Measurements from ENCODE around the gene KCNJ10.

The KCNJ10 gene

DNA sequence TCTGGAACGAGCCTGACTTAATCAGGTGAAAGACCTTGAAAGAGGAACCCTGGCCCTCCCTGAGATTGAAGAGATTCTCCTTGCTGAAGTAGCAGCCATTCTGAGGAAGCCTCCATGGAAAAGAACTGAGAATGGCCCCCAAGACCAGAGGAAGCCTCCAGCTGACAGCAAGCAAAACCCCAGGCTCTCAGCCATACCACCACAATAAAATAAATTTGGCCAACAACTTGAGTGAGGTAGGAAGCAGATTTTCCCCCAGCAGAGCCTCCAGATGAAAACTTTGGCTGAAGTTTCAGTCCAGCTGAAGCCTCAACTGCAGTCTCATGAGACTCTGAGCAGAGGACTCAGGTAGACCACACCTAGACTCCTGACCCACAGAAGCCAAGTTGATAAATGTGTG lies 82.0 kb downstream of the KCNJ10 start:
- no peak overlapping the region for H3K9ac ChIP-seq (ENCODE audit: low read length)
- H3K36me3 ChIP-seq (ENCODE audit: control insufficient read depth, insufficient read depth, low read length): peaks cover 4% of the 10 kb centered on the region
- H3K9me3 ChIP-seq (ENCODE audit: control insufficient read depth, low read length): no peaks in the 10 kb centered on the region
- H3K4me3 ChIP-seq (ENCODE audit: low read length): no peak overlapping the region
- H3K4me1 ChIP-seq (ENCODE audit: control insufficient read depth, insufficient read depth, low read length): peaks cover 9% of the 10 kb centered on the region
- no peaks in the 10 kb centered on the region for H3K27me3 ChIP-seq (ENCODE audit: control insufficient read depth, insufficient read depth, low read length)

DNA sequence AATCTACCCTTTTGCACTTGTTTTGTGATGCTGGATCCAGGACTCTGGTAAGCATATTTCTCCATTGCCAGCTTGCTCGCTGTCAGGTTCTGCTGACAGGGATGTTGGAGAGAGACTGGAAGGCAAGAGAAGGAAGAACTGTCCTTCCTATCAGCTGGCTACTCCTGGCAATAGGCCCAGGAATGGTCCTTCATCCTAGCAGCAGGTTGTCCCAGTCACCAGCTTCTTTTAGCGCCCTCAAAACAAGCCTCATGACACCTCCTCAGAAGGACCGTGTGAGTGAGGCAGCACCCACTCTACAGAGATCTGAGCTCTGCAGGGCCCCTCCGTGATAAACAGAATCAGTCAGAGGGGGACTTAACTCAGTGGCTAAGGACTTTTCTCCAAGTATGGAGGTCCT lies 82.8 kb downstream of the KCNJ10 start:
- Histone ChIP-seq H3K27me3 (ENCODE audit: control insufficient read depth, insufficient read depth, low read length) (no peaks in the 10 kb centered on the region), H3K4me3 (ENCODE audit: low read length) (no peak overlapping the region), H3K4me1 (ENCODE audit: control insufficient read depth, insufficient read depth, low read length) (peaks cover 11% of the 10 kb centered on the region), H3K9ac (ENCODE audit: low read length) (no peak overlapping the region), H3K9me3 (ENCODE audit: control insufficient read depth, low read length) (no peaks in the 10 kb centered on the region), H3K36me3 (ENCODE audit: control insufficient read depth, insufficient read depth, low read length) (peaks cover 4% of the 10 kb centered on the region)

DNA sequence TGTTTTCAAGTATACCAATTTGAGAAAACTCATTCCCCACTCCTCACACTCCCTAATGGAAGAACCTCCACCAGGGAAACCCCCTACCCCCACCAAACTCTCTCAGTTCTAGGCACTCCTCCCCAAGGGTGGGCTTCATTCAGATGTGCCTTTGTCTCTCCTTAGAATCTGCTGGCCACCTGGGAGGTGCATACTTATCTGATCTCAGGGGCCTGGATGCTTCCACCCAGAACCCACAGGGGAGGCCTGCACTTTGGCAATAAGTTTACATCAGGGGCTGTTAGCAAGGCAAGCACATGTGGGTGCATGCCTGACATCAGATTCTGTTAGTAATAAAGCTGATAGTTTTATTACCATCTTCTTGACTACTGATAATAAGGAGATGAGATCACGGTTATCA lies 83.4 kb downstream of the KCNJ10 start:
- no peak overlapping the region for H3K4me3 ChIP-seq (ENCODE audit: low read length)
- H3K9ac ChIP-seq (ENCODE audit: low read length): no peak overlapping the region
- H3K4me1 ChIP-seq (ENCODE audit: control insufficient read depth, insufficient read depth, low read length): peaks cover 17% of the 10 kb centered on the region
- peaks cover 7% of the 10 kb centered on the region for H3K36me3 ChIP-seq (ENCODE audit: control insufficient read depth, insufficient read depth, low read length)
- H3K9me3 ChIP-seq (ENCODE audit: control insufficient read depth, low read length): no peaks in the 10 kb centered on the region
- no peaks in the 10 kb centered on the region for H3K27me3 ChIP-seq (ENCODE audit: control insufficient read depth, insufficient read depth, low read length)

DNA sequence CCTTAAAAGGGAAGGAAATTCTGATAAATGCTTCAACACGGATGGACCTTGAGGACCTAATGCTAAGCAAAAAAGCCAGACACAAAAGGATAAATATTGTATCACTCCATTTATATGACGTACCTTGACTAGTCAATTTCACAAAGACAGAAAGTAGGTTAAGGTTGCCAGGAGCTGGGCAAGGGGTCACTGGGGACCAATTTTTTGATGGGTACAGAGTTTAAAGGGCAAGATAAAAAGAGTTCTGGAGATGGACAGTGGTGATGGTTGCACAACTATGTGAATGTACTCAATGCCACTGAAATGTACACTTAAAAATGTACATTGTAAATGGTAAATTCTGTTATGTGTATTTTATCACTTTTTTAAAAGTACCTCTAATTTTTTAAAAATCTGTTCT lies 83.9 kb downstream of the KCNJ10 start:
- H3K9ac ChIP-seq (ENCODE audit: low read length): no peak overlapping the region
- no peaks in the 10 kb centered on the region for H3K27me3 ChIP-seq (ENCODE audit: control insufficient read depth, insufficient read depth, low read length)
- H3K4me3 ChIP-seq (ENCODE audit: low read length): no peak overlapping the region
- H3K4me1 ChIP-seq (ENCODE audit: control insufficient read depth, insufficient read depth, low read length): peaks cover 17% of the 10 kb centered on the region
- no peaks in the 10 kb centered on the region for H3K9me3 ChIP-seq (ENCODE audit: control insufficient read depth, low read length)
- H3K36me3 ChIP-seq (ENCODE audit: control insufficient read depth, insufficient read depth, low read length): peaks cover 11% of the 10 kb centered on the region

DNA sequence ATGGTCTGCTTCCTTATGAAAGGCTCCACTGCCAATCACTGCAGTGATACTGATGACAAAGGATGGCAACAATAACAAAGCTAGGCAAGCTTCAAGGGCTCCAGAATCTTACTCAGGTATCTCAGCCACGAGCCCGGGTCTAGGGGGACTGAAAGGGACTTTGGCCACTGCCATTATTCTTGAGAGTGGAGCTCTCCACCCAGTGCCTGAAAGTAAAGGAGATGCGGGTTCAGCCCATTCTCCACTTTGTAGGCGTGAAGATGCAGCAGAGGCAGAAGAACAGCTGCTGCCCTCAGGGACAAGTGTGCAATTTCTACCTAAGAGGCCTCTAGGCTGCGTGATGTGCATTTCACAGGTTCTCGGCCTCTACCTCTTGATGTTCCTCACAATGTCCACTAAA lies 84.5 kb downstream of the KCNJ10 start:
- H3K36me3 ChIP-seq (ENCODE audit: control insufficient read depth, insufficient read depth, low read length): peaks cover 14% of the 10 kb centered on the region
- H3K27me3 ChIP-seq (ENCODE audit: control insufficient read depth, insufficient read depth, low read length): no peaks in the 10 kb centered on the region

DNA sequence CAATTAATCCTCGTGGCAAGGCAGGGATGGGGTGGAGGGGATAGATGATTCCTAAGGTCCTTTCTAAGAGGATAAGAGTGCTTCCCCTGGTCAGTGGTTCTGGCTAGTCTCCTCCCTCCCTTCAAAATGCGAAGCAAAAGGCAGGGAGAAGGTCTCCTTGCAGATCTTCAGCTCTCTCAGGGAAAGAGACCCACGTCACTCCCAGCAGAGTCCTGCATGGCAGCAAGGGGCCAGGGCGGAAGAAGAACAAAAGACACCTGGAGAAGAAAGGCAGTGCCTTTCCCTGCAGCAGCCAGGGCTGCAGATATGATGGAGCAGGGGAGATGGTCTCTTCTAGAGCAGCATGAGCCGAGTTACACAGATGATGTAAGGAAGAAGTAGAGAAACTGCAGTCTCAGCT lies 86.3 kb downstream of the KCNJ10 start:
- Histone ChIP-seq H3K27me3 (ENCODE audit: control insufficient read depth, insufficient read depth, low read length) (no peaks in the 10 kb centered on the region), H3K4me3 (ENCODE audit: low read length) (no peak overlapping the region), H3K36me3 (ENCODE audit: control insufficient read depth, insufficient read depth, low read length) (peaks cover 14% of the 10 kb centered on the region), H3K4me1 (ENCODE audit: control insufficient read depth, insufficient read depth, low read length) (peaks cover 17% of the 10 kb centered on the region), H3K9ac (ENCODE audit: low read length) (no peak overlapping the region), H3K9me3 (ENCODE audit: control insufficient read depth, low read length) (no peaks in the 10 kb centered on the region)

More for the DNA sequence above, 84.5 kb downstream of the KCNJ10 start:
- no peak overlapping the region for H3K9ac ChIP-seq (ENCODE audit: low read length)
- H3K4me3 ChIP-seq (ENCODE audit: low read length): no peak overlapping the region
- peaks cover 17% of the 10 kb centered on the region for H3K4me1 ChIP-seq (ENCODE audit: control insufficient read depth, insufficient read depth, low read length)
- H3K9me3 ChIP-seq (ENCODE audit: control insufficient read depth, low read length): no peaks in the 10 kb centered on the region

DNA sequence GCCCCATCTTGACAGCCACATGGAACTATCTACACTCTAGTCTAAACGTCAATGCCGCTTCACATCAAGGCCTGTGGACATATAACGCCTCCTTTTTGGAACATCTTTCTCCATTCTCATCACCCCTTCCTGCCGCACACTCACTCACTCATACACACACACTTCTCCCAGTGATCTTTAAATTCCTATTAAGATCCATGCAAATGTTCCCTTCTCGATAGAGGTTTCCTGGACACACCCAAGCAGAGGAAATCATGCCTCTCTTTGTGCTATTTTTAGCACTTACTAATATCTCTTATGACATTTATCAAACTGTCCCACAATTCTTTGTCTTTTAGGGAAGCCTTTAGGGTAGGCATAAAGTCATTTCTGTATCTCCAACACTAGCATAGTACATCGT lies 87.7 kb downstream of the KCNJ10 start:
- no peak overlapping the region for H3K9ac ChIP-seq (ENCODE audit: low read length)
- no peaks in the 10 kb centered on the region for H3K9me3 ChIP-seq (ENCODE audit: control insufficient read depth, low read length)
- H3K27me3 ChIP-seq (ENCODE audit: control insufficient read depth, insufficient read depth, low read length): no peaks in the 10 kb centered on the region
- H3K4me3 ChIP-seq (ENCODE audit: low read length): no peak overlapping the region
- peaks cover 20% of the 10 kb centered on the region for H3K36me3 ChIP-seq (ENCODE audit: control insufficient read depth, insufficient read depth, low read length)
- peaks cover 18% of the 10 kb centered on the region for H3K4me1 ChIP-seq (ENCODE audit: control insufficient read depth, insufficient read depth, low read length)

DNA sequence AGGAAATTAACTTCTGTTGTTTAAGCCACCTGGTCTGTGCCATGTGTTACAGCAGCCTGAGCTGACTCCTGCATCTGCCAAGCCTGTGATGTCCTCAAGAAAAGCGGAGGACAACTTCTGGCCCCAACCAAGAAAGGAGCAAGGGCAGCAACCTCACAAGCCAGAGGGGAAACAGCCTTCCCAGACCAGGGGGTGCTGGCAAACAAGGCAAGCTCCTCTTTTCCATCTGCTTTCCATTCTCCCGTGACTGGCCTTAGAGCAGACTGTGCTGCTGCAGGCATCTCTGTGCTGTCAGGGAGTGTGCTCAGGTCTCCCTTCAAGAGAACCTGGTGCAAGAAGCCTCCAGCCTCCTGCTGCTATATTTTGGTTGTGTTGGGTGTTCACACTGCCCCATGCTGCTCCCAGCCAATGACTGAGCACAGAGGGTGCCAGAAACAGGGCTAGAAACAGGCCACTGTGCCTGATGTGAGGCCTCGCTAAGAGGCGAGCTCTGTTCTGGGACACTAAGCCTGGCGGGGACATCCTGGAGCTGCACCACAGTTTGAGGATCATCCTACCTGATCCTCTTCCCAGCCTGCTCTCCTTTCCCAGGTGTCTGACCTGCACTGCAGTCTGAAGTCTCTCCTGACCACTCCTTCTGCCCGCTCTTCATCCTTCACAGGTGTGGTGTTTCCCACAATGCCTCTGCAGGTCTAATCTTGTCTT lies 88.5 kb downstream of the KCNJ10 start:
- H3K9ac ChIP-seq (ENCODE audit: low read length): no peak overlapping the region
- no peak overlapping the region for H3K4me3 ChIP-seq (ENCODE audit: low read length)
- H3K36me3 ChIP-seq (ENCODE audit: control insufficient read depth, insufficient read depth, low read length): peaks cover 21% of the 10 kb centered on the region
- H3K9me3 ChIP-seq (ENCODE audit: control insufficient read depth, low read length): no peaks in the 10 kb centered on the region
- no peaks in the 10 kb centered on the region for H3K27me3 ChIP-seq (ENCODE audit: control insufficient read depth, insufficient read depth, low read length)
- H3K4me1 ChIP-seq (ENCODE audit: control insufficient read depth, insufficient read depth, low read length): peaks cover 16% of the 10 kb centered on the region

DNA sequence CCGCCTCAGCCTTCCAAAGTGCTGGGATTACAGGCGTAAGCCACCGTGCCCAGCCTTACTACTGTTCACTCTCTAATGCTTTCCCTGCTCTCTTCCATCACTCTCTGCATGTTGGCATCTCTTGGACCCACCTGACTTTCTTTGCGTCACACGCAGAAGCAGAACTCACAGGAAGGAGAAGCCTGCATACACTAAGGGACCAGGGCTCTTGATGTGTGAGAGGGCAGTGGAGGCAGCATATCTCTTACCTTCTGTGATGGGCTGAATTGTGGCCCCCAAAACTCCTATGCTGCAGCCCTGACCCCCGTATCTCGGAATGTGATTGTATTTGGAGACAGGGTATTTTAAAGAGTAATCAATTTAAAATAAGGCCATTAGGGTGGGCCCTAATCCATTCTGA lies 89.2 kb downstream of the KCNJ10 start:
- peaks cover 21% of the 10 kb centered on the region for H3K36me3 ChIP-seq (ENCODE audit: control insufficient read depth, insufficient read depth, low read length)
- peaks cover 16% of the 10 kb centered on the region for H3K4me1 ChIP-seq (ENCODE audit: control insufficient read depth, insufficient read depth, low read length)
- no peaks in the 10 kb centered on the region for H3K9me3 ChIP-seq (ENCODE audit: control insufficient read depth, low read length)
- no peak overlapping the region for H3K4me3 ChIP-seq (ENCODE audit: low read length)
- H3K27me3 ChIP-seq (ENCODE audit: control insufficient read depth, insufficient read depth, low read length): no peaks in the 10 kb centered on the region
- no peak overlapping the region for H3K9ac ChIP-seq (ENCODE audit: low read length)

DNA sequence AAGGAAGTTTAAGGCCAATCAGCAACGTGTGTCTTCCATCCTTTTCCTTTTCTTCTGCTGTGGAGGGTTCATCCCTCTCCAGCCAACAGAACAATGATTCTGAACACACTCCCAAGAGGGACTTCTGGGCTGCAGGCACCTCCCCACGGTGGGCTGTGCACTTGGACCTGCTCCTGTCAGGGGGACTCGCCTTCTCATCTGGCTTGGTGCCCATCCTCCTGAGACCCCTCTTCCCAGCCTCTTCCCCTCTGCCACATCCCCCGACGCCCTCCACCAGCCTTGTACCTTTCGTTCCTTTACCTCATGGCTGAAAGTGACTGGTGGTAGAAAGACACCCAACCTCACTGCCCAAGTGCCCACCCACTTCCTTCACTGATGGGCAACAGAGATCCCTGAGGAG lies 89.9 kb downstream of the KCNJ10 start:
- H3K9ac ChIP-seq (ENCODE audit: low read length): no peak overlapping the region
- peaks cover 13% of the 10 kb centered on the region for H3K4me1 ChIP-seq (ENCODE audit: control insufficient read depth, insufficient read depth, low read length)
- H3K36me3 ChIP-seq (ENCODE audit: control insufficient read depth, insufficient read depth, low read length): peaks cover 19% of the 10 kb centered on the region
- H3K27me3 ChIP-seq (ENCODE audit: control insufficient read depth, insufficient read depth, low read length): no peaks in the 10 kb centered on the region
- H3K4me3 ChIP-seq (ENCODE audit: low read length): no peak overlapping the region
- no peaks in the 10 kb centered on the region for H3K9me3 ChIP-seq (ENCODE audit: control insufficient read depth, low read length)

DNA sequence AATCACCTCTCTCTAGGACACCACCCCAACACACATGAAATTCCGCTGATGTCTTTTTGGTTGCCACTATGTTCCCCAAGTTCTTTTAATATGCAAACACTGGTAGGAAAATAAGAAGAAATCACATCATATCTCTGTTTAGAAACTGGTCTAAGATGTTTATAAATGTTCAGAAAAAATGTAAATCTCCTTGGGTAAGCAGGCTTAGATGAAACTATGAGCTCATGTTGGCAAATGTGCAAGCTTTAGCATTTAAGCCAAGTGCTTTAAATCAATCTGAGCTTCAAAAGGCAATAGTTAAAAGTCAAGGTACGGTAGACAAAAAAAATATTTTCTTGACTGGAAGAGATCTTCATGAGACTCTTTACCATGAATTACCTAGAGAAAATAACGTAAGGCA lies 90.7 kb downstream of the KCNJ10 start:
- H3K9me3 ChIP-seq (ENCODE audit: control insufficient read depth, low read length): no peaks in the 10 kb centered on the region
- no peak overlapping the region for H3K4me3 ChIP-seq (ENCODE audit: low read length)

DNA sequence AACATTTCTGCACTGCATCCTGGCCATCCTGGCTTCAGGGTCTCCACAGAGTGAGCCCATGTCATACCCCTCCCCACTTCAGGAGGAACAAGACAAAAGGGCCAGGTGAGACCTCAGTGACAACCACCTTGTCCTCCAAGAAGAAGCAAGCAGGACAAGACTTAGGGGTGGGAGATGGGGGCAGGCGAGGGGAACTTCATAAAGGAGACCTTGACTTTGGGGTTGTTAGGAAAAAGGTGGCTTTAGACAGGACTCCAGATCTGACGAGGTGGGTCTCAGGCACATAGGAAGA lies 91.9 kb downstream of the KCNJ10 start:
- Histone ChIP-seq H3K4me1 (ENCODE audit: control insufficient read depth, insufficient read depth, low read length) (peaks cover 14% of the 10 kb centered on the region), H3K9me3 (ENCODE audit: control insufficient read depth, low read length) (no peaks in the 10 kb centered on the region)

More for the DNA sequence above, 90.7 kb downstream of the KCNJ10 start:
- no peaks in the 10 kb centered on the region for H3K27me3 ChIP-seq (ENCODE audit: control insufficient read depth, insufficient read depth, low read length)
- H3K4me1 ChIP-seq (ENCODE audit: control insufficient read depth, insufficient read depth, low read length): peaks cover 11% of the 10 kb centered on the region
- no peak overlapping the region for H3K9ac ChIP-seq (ENCODE audit: low read length)
- H3K36me3 ChIP-seq (ENCODE audit: control insufficient read depth, insufficient read depth, low read length): peaks cover 22% of the 10 kb centered on the region

More for the DNA sequence above, 91.9 kb downstream of the KCNJ10 start:
- H3K36me3 ChIP-seq (ENCODE audit: control insufficient read depth, insufficient read depth, low read length): peaks cover 22% of the 10 kb centered on the region
- H3K27me3 ChIP-seq (ENCODE audit: control insufficient read depth, insufficient read depth, low read length): no peaks in the 10 kb centered on the region
- H3K4me3 ChIP-seq (ENCODE audit: low read length): no peak overlapping the region
- H3K9ac ChIP-seq (ENCODE audit: low read length): no peak overlapping the region
